IMR-90 (cell line): ENCODE measurements around the gene GNL3. TPM values are rescaled to one million over a fixed set of nuclear protein-coding genes. Genes with fewer than 3 reads are reported as not detected.

Experiments used
- ATAC-seq: fragments of 200-7000 bp; cut with Tn5 transposase; 2 replicates; pipeline ENCODE4 v1.9.1; 2020; ENCODE audit warnings: low read depth, mild to moderate bottlenecking, moderate library complexity
- BruUV-seq: library from RNA; stranded (reverse); fragments of 400-500 nt; replicated peaks from 2 replicates; lab custom pipeline; 2021; lab: Mats Ljungman, UMichigan
- CTCF ChIA-PET: fragments of 300-600 bp; formaldehyde crosslinking; extraction: SDS; loops from one replicate; lab custom pipeline; 2021; ENCODE audit warnings: antibody characterized with exemption; lab: Yijun Ruan, JAX
- POLR2A ChIA-PET: fragments of 300-600 bp; sonication (Branson Sonifier 250); formaldehyde crosslinking; loops from one replicate; lab custom pipeline; 2022; ENCODE audit warnings: antibody characterized with exemption; ENCODE audit not compliant: unreplicated experiment; lab: Charles Lee
- DNase-seq: peaks from one replicate; pipeline ENCODE4 v3.0.0; 2013
- H2AFZ ChIP-seq: replicated peaks from 2 replicates; pipeline ENCODE3; 2013; ENCODE audit warnings: low read length, mild to moderate bottlenecking; ENCODE audit not compliant: poor library complexity
- H2AK5ac ChIP-seq: 2 replicates; pipeline ENCODE4 v1.6.1; 2013; ENCODE audit warnings: low read depth, low read length, inconsistent platforms
- H2AK9ac ChIP-seq: replicated peaks from 2 replicates; pipeline ENCODE3; 2013; ENCODE audit warnings: mild to moderate bottlenecking, low read depth, low read length, moderate library complexity; ENCODE audit not compliant: poor library complexity
- H2BK120ac ChIP-seq: 2 replicates; pipeline ENCODE4 v1.6.1; 2013; ENCODE audit warnings: low read depth, low read length, inconsistent platforms
- H2BK15ac ChIP-seq: 3 replicates; pipeline ENCODE4 v1.6.1; 2013; ENCODE audit warnings: low read depth, low read length, inconsistent platforms
- H2BK20ac ChIP-seq: 2 replicates; pipeline ENCODE4 v1.6.1; 2013; ENCODE audit warnings: low read depth, mild to moderate bottlenecking, inconsistent platforms, low read length, moderate library complexity
- H2BK5ac ChIP-seq: 2 replicates; pipeline ENCODE4 v1.6.1; 2013; ENCODE audit warnings: mild to moderate bottlenecking, low read depth, low read length, inconsistent platforms; ENCODE audit not compliant: poor library complexity, severe bottlenecking
- H3K14ac ChIP-seq: replicated peaks from 2 replicates; pipeline ENCODE4 v1.6.1; 2013; ENCODE audit warnings: low read depth, low read length, inconsistent platforms
- H3K18ac ChIP-seq: 2 replicates; pipeline ENCODE4 v1.6.1; 2013; ENCODE audit warnings: low read depth, low read length, control low read depth
- H3K23ac ChIP-seq: 2 replicates; pipeline ENCODE4 v1.6.1; 2013; ENCODE audit warnings: low read depth, low read length, inconsistent platforms
- H3K27ac ChIP-seq: 2 replicates; pipeline ENCODE4 v1.5.1; 2013; ENCODE audit warnings: mild to moderate bottlenecking, control low read depth, low read length; ENCODE audit not compliant: insufficient read depth
- H3K27me3 ChIP-seq: 2 replicates; pipeline ENCODE4 v1.6.1; 2013; ENCODE audit warnings: low read length; ENCODE audit not compliant: control insufficient read depth, insufficient read depth
- H3K36me3 ChIP-seq: 2 replicates; pipeline ENCODE4 v1.6.1; 2013; ENCODE audit warnings: low read length, mixed read lengths; ENCODE audit not compliant: control insufficient read depth, insufficient read depth
- H3K4ac ChIP-seq: 2 replicates; pipeline ENCODE4 v1.6.1; 2013; ENCODE audit warnings: low read depth, low read length, inconsistent platforms
- H3K4me1 ChIP-seq: 2 replicates; pipeline ENCODE4 v1.6.1; 2013; ENCODE audit warnings: low read length, mixed read lengths; ENCODE audit not compliant: control insufficient read depth, insufficient read depth
- H3K4me2 ChIP-seq: 2 replicates; pipeline ENCODE4 v1.6.1; 2013; ENCODE audit warnings: low read depth, mild to moderate bottlenecking, control low read depth, low read length, moderate library complexity
- H3K4me3 ChIP-seq: 2 replicates; pipeline ENCODE4 v1.5.1; 2013; ENCODE audit warnings: low read depth, mild to moderate bottlenecking, control low read depth, low read length, moderate library complexity; ENCODE audit not compliant: insufficient read depth
- H3K56ac ChIP-seq: 2 replicates; pipeline ENCODE4 v1.6.1; 2013; ENCODE audit warnings: low read length, inconsistent platforms; ENCODE audit not compliant: insufficient read depth; ENCODE audit errors: extremely low read depth
- H3K79me1 ChIP-seq, 2 experiments: 2 replicates each; pipeline ENCODE4 v1.6.1; 2013; ENCODE audit warnings: low read length in 2 of 2, inconsistent platforms in 1 of 2, low read depth in 1 of 2
- H3K9ac ChIP-seq: 2 replicates; pipeline ENCODE4 v1.6.1; 2013; ENCODE audit warnings: low read depth, low read length, control low read depth
- H3K9me1 ChIP-seq: 2 replicates; pipeline ENCODE4 v1.6.1; 2013; ENCODE audit warnings: low read length, inconsistent platforms; ENCODE audit not compliant: insufficient read depth
- H3K9me3 ChIP-seq: 2 replicates; pipeline ENCODE4 v1.6.1; 2013; ENCODE audit warnings: low read length; ENCODE audit not compliant: control insufficient read depth, insufficient read depth
- H4K20me1 ChIP-seq: 2 replicates; pipeline ENCODE4 v1.6.1; 2013; ENCODE audit warnings: low read length, inconsistent platforms; ENCODE audit not compliant: insufficient read depth
- H4K5ac ChIP-seq: 2 replicates; pipeline ENCODE4 v1.6.1; 2013; ENCODE audit warnings: mild to moderate bottlenecking, low read depth, low read length, control low read depth
- H4K8ac ChIP-seq, 2 experiments: 2 replicates each; pipeline ENCODE4 v1.6.1; 2013; ENCODE audit warnings: low read depth in 2 of 2, low read length in 2 of 2, control low read depth in 1 of 2, inconsistent platforms in 1 of 2
- H4K91ac ChIP-seq: 2 replicates; pipeline ENCODE4 v1.6.1; 2013; ENCODE audit warnings: low read depth, low read length, inconsistent platforms; ENCODE audit not compliant: insufficient read depth
- BHLHE40 ChIP-seq: fragments of 150-350 bp; IDR thresholded peaks from 2 replicates; pipeline ENCODE4 v1.6.1; 2016; ENCODE audit warnings: mild to moderate bottlenecking, low read depth, low read length
- CTCF ChIP-seq: conservative IDR thresholded peaks from 2 replicates; pipeline ENCODE4 v1.5.1; 2012; ENCODE audit warnings: mild to moderate bottlenecking, low read depth, low read length, improper control_type of control experiment
- FOS ChIP-seq: fragments of 150-350 bp; IDR thresholded peaks from 2 replicates; pipeline ENCODE4 v1.6.1; 2016; ENCODE audit warnings: low read depth, low read length
- MAFK ChIP-seq: IDR thresholded peaks from 2 replicates; pipeline ENCODE4 v1.6.1; 2012; ENCODE audit warnings: low read depth, low read length, improper control_type of control experiment
- MXI1 ChIP-seq: IDR thresholded peaks from 2 replicates; pipeline ENCODE4 v1.6.1; 2012; ENCODE audit warnings: low read depth, mild to moderate bottlenecking, low read length, moderate library complexity, borderline replicate concordance
- NFE2L2 ChIP-seq: fragments of 150-350 bp; IDR thresholded peaks from 2 replicates; pipeline ENCODE4 v1.6.1; 2016; ENCODE audit warnings: low read depth, mild to moderate bottlenecking, low read length
- POLR2A ChIP-seq: IDR thresholded peaks from 2 replicates; pipeline ENCODE4 v1.6.1; 2012; ENCODE audit warnings: mild to moderate bottlenecking, low read depth, low read length
- RAD21 ChIP-seq: IDR thresholded peaks from 2 replicates; pipeline ENCODE4 v1.6.1; 2012; ENCODE audit warnings: low read length, improper control_type of control experiment
- RCOR1 ChIP-seq: IDR thresholded peaks from 2 replicates; pipeline ENCODE4 v1.6.1; 2012; ENCODE audit warnings: mild to moderate bottlenecking, low read length, improper control_type of control experiment; ENCODE audit not compliant: insufficient replicate concordance
- RFX5 ChIP-seq: IDR thresholded peaks from 2 replicates; pipeline ENCODE4 v1.8.0; 2012; ENCODE audit warnings: low read depth, mild to moderate bottlenecking, low read length, moderate library complexity
- USF2 ChIP-seq: fragments of 150-350 bp; IDR thresholded peaks from 2 replicates; pipeline ENCODE4 v1.6.1; 2017; ENCODE audit warnings: mild to moderate bottlenecking, antibody characterized with exemption, low read length, low read depth
- WGBS, 2 experiments: methylation state at CpG; one replicate each; pipeline versions ENCODE4 v1.1.5 to v1.1.7; 2013; ENCODE audit warnings: missing lambda C conversion rate in 2 of 2; ENCODE audit not compliant: insufficient read length in 1 of 2; ENCODE audit errors: extremely low coverage in 2 of 2; 5-methylcytosine and 5-hydroxymethylcytosine counted together
- dilution Hi-C: fragments of 300-500 bp; cut with HindIII; formaldehyde crosslinking; loops from one replicate; pipeline ENCODE4 v1.14.3; 2018; ENCODE audit warnings: low sequenced_read_pairs; ENCODE audit not compliant: unreplicated experiment
- in situ Hi-C: fragments of 300-500 bp; cut with MboI; formaldehyde crosslinking; loops from 3 replicates; pipeline ENCODE4 v1.14.3; 2019; ENCODE audit warnings: low sequenced_read_pairs, inconsistent platforms, mixed read lengths
- intact Hi-C: fragments of 100-400 bp; cut with micrococcal nuclease; formaldehyde crosslinking; loops from 2 replicates; pipeline ENCODE4 v1.10.0; 2022
- polyA plus RNA-seq, 3 experiments: library from polyadenylated mRNA; depleted of rRNA; stranded (reverse); fragments of >200 nt; gene quantifications; 2 replicates each; pipeline ENCODE4 v1.2.3, GENCODE V29; 2012; ENCODE audit warnings: low replicate concordance in 1 of 3
- total RNA-seq: library from RNA; depleted of rRNA; stranded (reverse); fragments of >200 nt; gene quantifications from 2 replicates; pipeline ENCODE4 v1.2.3, GENCODE V29; 2012
- TF ChIP-seq, protein P1 (sequence below): fragments of 150-350 bp; IDR thresholded peaks from 2 replicates; pipeline ENCODE4 v1.6.1; 2016; ENCODE audit warnings: low read depth, mild to moderate bottlenecking, low read length, moderate library complexity, borderline replicate concordance

Gene GNL3
- total and polyA plus RNA-seq, 2 of the 4 experiments (the other 2 are of a cell fraction) = 66.0 to 90.4 TPM

DNA sequence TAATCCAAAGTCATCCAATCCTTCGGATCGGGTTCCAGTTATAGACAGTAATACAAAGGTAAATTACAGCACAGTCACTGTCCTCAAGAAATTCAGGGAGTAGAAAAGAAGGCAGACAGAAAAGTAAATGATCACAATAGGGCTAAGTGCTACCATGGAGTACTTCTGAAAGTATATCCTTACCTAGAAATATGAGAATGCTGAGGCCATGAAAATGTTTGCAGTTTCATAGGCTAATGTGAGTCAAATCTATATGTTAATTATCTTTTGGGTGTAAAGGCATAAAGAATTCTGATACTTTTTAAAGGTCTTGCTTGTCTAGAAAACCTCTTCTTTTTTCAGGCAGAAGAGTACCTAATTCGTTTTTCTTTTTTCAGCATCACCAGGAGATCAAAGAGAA, 29.9 kb upstream of the GNL3 start:
- no peak overlapping the region for H3K14ac ChIP-seq
- H4K5ac ChIP-seq = no peak overlapping the region
- peaks cover 7 to 26% of the 10 kb centered on the region in 2 experiments; a peak in 3 of 4 replicates for H3K79me1 ChIP-seq
- ATAC-seq (no peak), DNase-seq (no peak)
- no peak overlapping the region for H2AK9ac ChIP-seq
- no peaks in the 10 kb centered on the region for H4K20me1 ChIP-seq
- H3K23ac ChIP-seq = no peak overlapping the region
- no TSS peak for BruUV-seq
- no peak overlapping the region for H4K91ac ChIP-seq
- dilution Hi-C loops = no loop called here
- H2BK120ac ChIP-seq = no peak overlapping the region
- no peak overlapping the region for H2AFZ ChIP-seq
- WGBS, 2 experiments = no CpG with 5 or more reads among the region's 3 CpGs
- in situ Hi-C loops = no loop called here
- H3K9me3 ChIP-seq = no peaks in the 10 kb centered on the region
- H3K27me3 ChIP-seq = no peaks in the 10 kb centered on the region
- H3K4ac ChIP-seq = no peak overlapping the region
- CTCF ChIA-PET = no interaction called here
- H3K56ac ChIP-seq = no peak overlapping the region
- no peaks in the 10 kb centered on the region for H3K4me1 ChIP-seq
- no peak overlapping the region for H3K9ac ChIP-seq
- POLR2A ChIA-PET = no interaction called here
- H3K27ac ChIP-seq = no peak overlapping the region
- H3K18ac ChIP-seq = no peak overlapping the region
- H2BK20ac ChIP-seq = no peak overlapping the region
- no peak overlapping the region for H3K4me3 ChIP-seq
- H2AK5ac ChIP-seq = no peak overlapping the region
- no peak overlapping the region for H3K4me2 ChIP-seq
- H3K36me3 ChIP-seq = peaks cover 47% of the 10 kb centered on the region
- TF ChIP-seq, protein P1, sequence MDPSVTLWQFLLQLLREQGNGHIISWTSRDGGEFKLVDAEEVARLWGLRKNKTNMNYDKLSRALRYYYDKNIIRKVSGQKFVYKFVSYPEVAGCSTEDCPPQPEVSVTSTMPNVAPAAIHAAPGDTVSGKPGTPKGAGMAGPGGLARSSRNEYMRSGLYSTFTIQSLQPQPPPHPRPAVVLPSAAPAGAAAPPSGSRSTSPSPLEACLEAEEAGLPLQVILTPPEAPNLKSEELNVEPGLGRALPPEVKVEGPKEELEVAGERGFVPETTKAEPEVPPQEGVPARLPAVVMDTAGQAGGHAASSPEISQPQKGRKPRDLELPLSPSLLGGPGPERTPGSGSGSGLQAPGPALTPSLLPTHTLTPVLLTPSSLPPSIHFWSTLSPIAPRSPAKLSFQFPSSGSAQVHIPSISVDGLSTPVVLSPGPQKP = no peak
- TF ChIP-seq MAFK (no peak), NFE2L2 (no peak), CTCF (no peak), RFX5 (no peak), BHLHE40 (no peak), RAD21 (no peak), MXI1 (no peak), USF2 (no peak), FOS (no peak), RCOR1 (no peak), POLR2A (no peak)
- intact Hi-C loops = no loop called here
- no peak overlapping the region for H2BK15ac ChIP-seq
- H2BK5ac ChIP-seq = no peak overlapping the region
- H4K8ac ChIP-seq = no peak overlapping the region
- 0 out of 2 replicates have a peak, but pooled peaks cover 2% of the 10 kb centered on the region for H3K9me1 ChIP-seq
